ENCODE measurements around the gene POU5F1.
"Not testable (repeated sequence)": the region's sequence is repeated elsewhere in the genome, so short reads cannot be mapped to it uniquely, and the experiment has no call there.

POU5F1 gene

DNA sequence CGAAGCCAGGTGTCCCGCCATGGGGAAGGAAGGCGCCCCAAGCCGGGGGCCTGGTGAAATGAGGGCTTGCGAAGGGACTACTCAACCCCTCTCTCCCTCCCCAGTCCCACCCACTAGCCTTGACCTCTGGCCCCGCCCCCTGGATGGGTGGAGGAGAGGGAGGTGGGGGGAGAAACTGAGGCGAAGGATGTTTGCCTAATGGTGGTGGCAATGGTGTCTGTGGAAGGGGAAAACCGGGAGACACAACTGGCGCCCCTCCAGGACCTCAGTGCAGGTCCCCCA lies at the start of gene POU5F1:
Gene POU5F1 (minus strand): TSS at position 83 of the 282 bp plus-strand sequence. CDS start 62 bp downstream, at position 21.
- Mint-ChIP-seq H3K36me3 (no peaks in the 10 kb centered on the region), H3K9me3 (no peaks in the 10 kb centered on the region), H3K27me3 (no peaks in the 10 kb centered on the region), H3K27ac (no peak within 1 kb of the TSS), H3K4me3 (no peak within 1 kb of the TSS), H3K4me1 (no peaks in the 10 kb centered on the region)

DNA sequence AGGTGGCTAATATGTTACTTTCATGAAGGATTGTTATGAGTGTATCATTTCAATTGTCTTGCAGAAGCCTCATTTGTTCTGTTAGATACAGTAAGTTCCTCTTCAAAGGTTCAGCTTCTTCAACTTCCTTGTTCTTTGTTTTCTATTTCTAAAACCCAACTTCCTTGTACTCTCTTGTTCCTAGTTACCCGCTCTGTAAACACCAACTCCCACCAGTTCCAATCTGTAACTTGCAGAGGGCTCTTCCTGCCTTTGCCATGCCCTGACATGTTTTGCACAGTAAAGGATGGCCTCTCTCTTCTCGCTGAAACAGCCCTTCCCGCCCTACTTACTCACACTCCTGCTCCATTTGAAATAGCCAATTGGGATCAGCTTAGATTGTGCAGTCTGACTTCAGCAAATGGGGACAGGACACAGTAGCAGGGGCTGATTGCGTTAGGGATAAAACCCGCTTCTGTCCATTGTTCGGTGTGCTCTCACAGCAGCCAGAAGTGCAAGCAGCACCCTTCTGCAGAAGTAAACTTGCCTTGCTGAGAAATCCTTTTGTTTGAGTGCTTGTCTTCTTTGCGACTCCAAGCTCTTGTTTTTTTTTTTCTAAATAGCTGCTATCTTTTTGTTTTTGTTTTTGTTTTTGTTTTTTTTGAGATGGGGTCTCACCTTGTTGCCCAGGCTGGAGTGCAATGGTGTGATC lies 45.9 kb upstream of the POU5F1 start:
- no peak overlapping the region for H3K4me3 Mint-ChIP-seq
- H3K4me1 Mint-ChIP-seq, result peaks cover 8% of the 10 kb centered on the region
- no peaks in the 10 kb centered on the region for H3K9me3 Mint-ChIP-seq
- H3K27ac Mint-ChIP-seq, result no peak overlapping the region
- H3K36me3 Mint-ChIP-seq, result peaks cover 3% of the 10 kb centered on the region
- no peaks in the 10 kb centered on the region for H3K27me3 Mint-ChIP-seq

DNA sequence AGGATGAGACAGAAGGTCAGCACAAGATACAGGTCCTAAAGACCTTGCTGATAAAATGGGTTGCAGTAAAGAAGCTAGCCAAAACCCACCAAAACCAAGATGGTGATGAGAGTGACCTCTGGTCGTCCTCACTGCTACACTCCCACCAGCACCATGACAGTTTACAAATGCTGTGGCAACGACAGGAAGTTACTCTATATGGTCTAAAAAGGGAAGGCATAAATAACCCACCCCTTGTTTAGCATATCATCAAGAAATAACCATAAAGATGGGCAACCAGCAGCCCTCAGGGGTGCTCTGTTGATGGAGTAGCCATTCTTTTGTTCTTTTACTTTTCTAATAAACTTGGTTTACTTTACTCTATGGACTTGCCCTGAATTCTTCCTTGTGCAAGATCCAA lies 44.7 kb upstream of the POU5F1 start:
- not testable (repeated sequence) for H3K4me1 Mint-ChIP-seq, H3K4me3 Mint-ChIP-seq

DNA sequence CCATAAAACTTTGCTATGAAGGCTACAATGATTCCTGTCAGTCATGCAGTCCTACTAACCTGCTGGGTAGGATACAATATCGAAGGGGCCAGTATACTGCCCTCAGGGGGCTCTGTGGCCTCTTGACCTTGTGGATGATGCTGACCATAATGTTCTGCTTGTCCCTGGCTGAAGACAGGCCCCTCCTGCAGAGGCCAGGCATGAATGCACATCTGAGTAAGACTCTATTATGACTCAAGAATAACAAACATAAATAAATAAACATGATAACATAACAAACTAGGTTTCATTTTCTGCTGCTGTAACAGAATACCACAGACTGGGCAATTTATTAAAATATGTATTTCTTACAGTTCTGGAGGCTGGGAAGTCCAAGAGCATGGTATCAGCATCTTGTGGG lies 44.0 kb upstream of the POU5F1 start:
- Mint-ChIP-seq H3K9me3 (no peaks in the 10 kb centered on the region), H3K4me3 (no peak overlapping the region), H3K36me3 (peaks cover 3% of the 10 kb centered on the region), H3K27me3 (no peaks in the 10 kb centered on the region), H3K27ac (no peak overlapping the region), H3K4me1 (peaks cover 8% of the 10 kb centered on the region)

More for the DNA sequence above, 44.7 kb upstream of the POU5F1 start:
- H3K9me3 Mint-ChIP-seq, H3K27ac Mint-ChIP-seq, H3K36me3 Mint-ChIP-seq, H3K27me3 Mint-ChIP-seq: not testable (repeated sequence)

DNA sequence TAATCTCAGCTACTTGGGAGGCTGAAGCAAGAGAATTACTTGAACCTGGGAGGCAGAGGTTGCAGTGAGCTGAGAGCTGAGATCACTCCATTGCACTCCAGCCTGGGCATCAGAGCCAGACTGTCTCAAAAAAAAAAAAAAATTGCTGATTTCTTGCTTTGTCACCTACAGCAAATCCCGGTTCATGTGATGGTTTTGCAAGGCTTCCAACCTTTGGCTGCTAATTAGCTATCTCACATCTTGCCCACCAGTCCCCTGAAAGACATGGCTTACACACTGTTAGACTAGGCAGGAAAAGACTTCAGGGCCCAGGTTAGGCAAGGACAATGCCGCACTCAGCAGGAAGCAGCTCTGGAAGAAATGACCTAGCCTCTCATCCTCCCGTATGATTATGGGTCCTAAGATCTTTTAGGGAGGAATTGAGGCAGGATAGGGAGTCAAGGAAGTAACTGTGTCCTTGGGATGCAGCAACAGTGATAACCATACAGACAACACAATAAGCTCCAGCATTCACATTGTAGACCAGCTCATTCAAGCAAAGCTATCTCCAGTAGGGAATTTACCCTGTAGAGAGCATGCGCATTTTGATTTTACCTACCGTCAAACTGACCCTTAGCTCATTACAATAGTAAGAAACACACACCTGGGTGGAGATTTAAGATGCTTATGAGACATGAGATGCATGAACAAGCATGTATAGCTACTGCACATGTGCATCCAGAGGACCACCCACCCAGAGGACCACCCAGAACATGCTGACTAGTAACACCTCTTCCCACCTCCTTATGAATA lies 40.5 kb upstream of the POU5F1 start:
- H3K27me3 Mint-ChIP-seq, result no peaks in the 10 kb centered on the region
- H3K4me3 Mint-ChIP-seq, result no peak overlapping the region
- H3K9me3 Mint-ChIP-seq, result no peaks in the 10 kb centered on the region
- H3K27ac Mint-ChIP-seq, result no peak overlapping the region
- peaks cover 13% of the 10 kb centered on the region for H3K4me1 Mint-ChIP-seq
- H3K36me3 Mint-ChIP-seq, result peaks cover 4% of the 10 kb centered on the region

DNA sequence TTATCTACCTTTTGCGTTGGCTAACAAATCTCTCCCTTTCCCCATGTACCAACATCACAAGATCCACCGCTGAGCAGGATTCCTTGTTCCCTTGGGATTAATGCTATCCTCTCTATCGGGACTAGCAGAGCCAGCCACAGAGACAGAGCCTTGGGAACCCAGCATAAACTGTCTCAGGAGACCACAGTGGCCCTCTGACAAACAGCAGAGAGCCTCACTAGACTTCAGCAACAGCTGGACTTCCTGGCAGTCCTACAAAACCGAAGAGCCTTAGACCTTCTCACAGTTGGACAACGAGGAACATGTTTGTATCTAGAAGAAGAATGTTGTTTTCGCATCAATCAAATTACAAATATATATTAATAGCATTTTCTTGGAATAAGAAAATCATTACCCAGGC lies 39.6 kb upstream of the POU5F1 start:
- Mint-ChIP-seq H3K4me3 (no peak overlapping the region), H3K36me3 (peaks cover 4% of the 10 kb centered on the region), H3K27ac (no peak overlapping the region), H3K9me3 (no peaks in the 10 kb centered on the region), H3K27me3 (no peaks in the 10 kb centered on the region), H3K4me1 (peaks cover 18% of the 10 kb centered on the region)

DNA sequence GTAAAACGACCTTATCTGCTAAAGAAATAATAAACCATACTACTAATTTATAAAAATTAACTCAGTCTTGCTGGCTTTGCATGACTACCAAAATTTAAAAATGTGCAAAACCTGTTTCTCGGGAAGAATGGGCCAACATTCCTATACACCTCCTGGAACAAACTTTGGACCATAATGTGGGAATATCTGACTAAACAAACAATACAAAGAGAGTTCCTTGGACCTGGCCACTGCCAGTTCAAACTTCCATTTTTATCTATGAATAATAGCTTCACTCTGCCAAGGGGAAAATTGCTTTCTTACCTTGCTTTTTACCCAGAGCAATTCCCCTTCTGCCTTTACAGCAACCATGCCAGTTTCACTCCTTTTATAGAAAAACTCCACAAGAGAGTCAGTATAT lies 38.7 kb upstream of the POU5F1 start:
- H3K4me3 Mint-ChIP-seq, result no peak overlapping the region
- no peaks in the 10 kb centered on the region for H3K27me3 Mint-ChIP-seq
- peaks cover 27% of the 10 kb centered on the region for H3K4me1 Mint-ChIP-seq
- peak overlapping the region; percentile 8 for H3K27ac Mint-ChIP-seq
- H3K36me3 Mint-ChIP-seq, result peaks cover 4% of the 10 kb centered on the region
- no peaks in the 10 kb centered on the region for H3K9me3 Mint-ChIP-seq

DNA sequence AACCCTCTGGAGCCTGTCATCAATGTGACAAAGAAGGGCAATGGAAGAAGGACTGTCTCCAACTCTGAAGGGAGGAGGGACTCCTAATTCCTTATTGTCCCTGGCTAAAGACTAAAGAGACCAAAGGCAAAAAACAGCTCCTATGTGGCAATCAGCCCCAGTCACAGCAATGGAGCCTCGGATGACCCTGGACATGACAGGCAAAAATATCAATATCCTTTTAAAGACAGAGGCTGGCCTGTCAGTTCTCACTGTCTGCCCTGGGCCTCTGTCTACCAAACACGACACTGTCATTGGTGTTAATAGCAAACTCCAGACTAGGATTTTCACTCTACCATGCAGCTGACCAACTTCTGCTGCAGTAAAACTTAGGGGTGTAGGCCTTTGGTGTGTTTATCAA lies 38.0 kb upstream of the POU5F1 start:
- no peak overlapping the region for H3K4me3 Mint-ChIP-seq
- H3K36me3 Mint-ChIP-seq, result peaks cover 4% of the 10 kb centered on the region
- peak overlapping the region; percentile 27 for H3K27ac Mint-ChIP-seq
- H3K4me1 Mint-ChIP-seq, result peaks cover 33% of the 10 kb centered on the region
- H3K9me3 Mint-ChIP-seq, result no peaks in the 10 kb centered on the region
- no peaks in the 10 kb centered on the region for H3K27me3 Mint-ChIP-seq

DNA sequence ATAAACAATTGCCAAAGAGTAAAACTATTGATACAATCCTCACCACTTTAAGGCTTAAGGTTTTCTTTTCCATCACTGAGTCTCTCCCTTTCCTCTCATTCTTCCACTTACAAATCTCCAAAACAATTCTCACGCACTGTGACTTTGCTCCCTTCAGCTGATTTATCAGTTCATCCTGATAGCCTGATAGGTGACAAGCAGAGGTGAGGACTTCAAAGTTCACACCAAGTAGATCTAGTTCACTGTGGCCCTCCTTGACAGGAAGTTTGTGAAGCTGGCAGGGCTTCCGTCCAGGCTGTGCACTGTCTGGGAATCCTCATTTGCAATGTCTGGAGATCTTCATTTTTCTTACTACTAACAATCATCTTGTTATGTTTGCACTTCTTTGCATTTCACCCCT lies 35.2 kb upstream of the POU5F1 start:
- Mint-ChIP-seq H3K9me3 (no peaks in the 10 kb centered on the region), H3K27ac (peak overlapping the region; percentile 89), H3K36me3 (peaks cover 8% of the 10 kb centered on the region), H3K4me1 (peaks cover 60% of the 10 kb centered on the region), H3K27me3 (no peaks in the 10 kb centered on the region), H3K4me3 (peak overlapping the region; percentile 72)

DNA sequence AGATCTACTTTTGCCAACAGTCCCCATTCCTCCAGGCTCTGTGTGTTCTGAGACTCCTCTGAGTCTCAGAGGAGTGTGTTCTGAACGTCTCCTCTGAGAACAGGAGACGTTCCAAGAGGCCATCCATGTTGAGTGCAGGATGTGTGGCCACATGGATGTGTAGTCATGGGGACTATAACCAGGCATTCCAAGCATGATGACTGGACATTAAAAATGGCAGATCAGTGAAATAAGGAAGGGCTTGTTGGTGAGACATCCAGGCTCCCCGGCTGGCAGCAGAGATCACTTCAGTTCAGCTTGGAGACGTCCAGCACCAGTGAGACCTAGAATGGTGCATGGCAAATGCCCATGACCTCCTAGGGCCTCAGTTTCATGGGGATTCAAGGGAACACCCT lies 34.3 kb upstream of the POU5F1 start:
- H3K4me3 Mint-ChIP-seq, result peak overlapping the region; percentile 88
- H3K4me1 Mint-ChIP-seq, result peaks cover 69% of the 10 kb centered on the region
- peak overlapping the region; percentile 100 for H3K27ac Mint-ChIP-seq
- H3K27me3 Mint-ChIP-seq, result no peaks in the 10 kb centered on the region
- H3K9me3 Mint-ChIP-seq, result no peaks in the 10 kb centered on the region
- H3K36me3 Mint-ChIP-seq, result peaks cover 11% of the 10 kb centered on the region

DNA sequence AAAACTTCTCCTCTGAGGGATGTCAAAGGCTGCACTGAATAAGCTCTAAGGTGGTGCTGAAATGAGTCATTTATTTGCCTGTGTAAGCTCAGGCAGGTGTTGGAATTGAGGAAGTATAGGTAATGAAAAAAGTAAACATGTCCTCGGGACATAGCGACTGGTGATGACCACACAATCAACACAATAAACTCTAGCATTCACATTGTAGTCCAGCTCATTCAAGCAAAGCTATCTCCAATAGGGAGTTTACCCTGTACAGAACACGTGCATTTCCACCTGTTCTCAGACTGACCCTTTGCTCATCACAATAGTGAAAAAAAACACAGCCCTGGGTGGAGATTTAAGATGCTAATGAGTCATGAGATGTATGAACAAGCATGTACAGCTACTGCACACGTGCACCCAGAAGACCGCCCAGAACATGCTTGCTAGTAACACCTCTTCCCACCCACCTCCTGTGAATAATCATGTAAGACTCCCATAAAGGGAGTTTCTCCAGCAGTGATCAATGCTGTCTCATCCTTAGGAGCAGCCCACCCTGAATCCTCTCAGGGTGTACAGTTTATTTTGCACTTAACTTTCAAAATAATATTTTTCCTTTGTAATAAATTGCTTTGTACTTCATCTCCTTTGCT lies 33.0 kb upstream of the POU5F1 start:
- H3K9me3 Mint-ChIP-seq, result no peaks in the 10 kb centered on the region
- H3K4me1 Mint-ChIP-seq, result peaks cover 81% of the 10 kb centered on the region
- peak overlapping the region; percentile 100 for H3K27ac Mint-ChIP-seq
- H3K36me3 Mint-ChIP-seq, result peaks cover 11% of the 10 kb centered on the region
- H3K27me3 Mint-ChIP-seq, result no peaks in the 10 kb centered on the region
- peak overlapping the region; percentile 88 for H3K4me3 Mint-ChIP-seq

DNA sequence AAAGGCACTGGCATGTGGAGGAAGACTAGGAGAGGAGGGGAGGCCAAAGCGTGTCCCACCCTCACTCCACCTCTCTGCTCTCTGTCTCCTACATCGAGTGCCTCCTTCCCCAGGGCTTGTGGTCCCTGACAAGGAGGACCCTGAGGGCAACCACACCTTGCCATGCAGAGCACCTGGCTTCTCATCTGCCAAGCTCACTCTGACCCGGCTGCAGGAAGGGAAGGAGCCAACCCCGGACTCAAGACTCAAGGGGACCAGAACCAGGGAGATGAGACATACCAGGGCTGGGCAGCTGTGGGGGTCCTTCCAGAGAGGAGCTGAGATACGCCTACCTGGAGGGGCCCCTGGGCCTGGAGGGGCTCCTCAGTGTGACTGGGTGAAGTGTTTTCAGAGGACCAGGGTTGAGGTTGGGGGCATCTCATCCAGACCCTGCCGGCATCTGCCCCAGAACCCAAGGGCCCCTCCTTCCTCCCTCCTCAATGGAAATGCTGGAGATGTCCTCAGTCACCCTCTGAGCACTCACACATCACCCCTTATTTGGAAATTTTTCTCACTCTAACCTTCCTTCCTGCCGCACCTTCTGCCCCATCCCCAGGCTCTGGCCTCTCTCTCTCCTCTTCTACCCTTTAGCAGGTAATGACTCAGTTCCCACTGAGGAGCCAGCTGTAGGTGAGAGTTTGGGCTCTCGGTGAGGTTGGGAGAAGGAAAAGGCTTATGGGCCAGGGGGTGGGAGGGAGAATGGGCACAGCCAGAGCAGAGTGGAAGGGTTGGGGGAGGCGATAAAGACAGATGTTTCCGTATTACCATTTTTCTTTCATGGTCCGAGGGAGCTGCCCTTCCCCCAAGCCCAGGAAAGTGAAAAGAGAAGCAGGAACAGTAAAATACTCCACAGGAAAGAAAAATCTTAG lies 32.0 kb upstream of the POU5F1 start:
- Mint-ChIP-seq H3K27ac (peak overlapping the region; percentile 100), H3K27me3 (no peaks in the 10 kb centered on the region), H3K4me1 (peaks cover 78% of the 10 kb centered on the region), H3K9me3 (no peaks in the 10 kb centered on the region), H3K4me3 (peak overlapping the region; percentile 88), H3K36me3 (peaks cover 8% of the 10 kb centered on the region)

DNA sequence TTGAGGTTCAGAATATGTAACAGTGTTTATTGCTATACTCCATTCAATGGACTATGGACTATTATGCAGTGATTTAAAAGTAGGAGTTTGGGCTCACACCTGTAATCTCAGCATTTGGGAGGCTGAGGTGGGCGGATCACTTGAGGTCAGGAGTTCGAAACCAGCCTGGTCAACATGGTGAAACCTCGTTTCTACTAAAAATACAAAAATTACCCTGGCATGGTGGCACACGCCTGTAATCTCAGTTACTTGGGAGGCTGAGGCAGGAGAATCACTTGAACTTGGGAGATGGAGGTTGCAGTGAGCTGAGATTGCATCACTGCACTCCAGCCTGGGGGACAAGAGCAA lies 28.6 kb upstream of the POU5F1 start:
- not testable (repeated sequence) for H3K27me3 Mint-ChIP-seq, H3K36me3 Mint-ChIP-seq, H3K9me3 Mint-ChIP-seq
- Mint-ChIP-seq H3K27ac (peak overlapping the region; percentile 67), H3K4me3 (peak overlapping the region; percentile 88), H3K4me1 (peaks cover 81% of the 10 kb centered on the region)

DNA sequence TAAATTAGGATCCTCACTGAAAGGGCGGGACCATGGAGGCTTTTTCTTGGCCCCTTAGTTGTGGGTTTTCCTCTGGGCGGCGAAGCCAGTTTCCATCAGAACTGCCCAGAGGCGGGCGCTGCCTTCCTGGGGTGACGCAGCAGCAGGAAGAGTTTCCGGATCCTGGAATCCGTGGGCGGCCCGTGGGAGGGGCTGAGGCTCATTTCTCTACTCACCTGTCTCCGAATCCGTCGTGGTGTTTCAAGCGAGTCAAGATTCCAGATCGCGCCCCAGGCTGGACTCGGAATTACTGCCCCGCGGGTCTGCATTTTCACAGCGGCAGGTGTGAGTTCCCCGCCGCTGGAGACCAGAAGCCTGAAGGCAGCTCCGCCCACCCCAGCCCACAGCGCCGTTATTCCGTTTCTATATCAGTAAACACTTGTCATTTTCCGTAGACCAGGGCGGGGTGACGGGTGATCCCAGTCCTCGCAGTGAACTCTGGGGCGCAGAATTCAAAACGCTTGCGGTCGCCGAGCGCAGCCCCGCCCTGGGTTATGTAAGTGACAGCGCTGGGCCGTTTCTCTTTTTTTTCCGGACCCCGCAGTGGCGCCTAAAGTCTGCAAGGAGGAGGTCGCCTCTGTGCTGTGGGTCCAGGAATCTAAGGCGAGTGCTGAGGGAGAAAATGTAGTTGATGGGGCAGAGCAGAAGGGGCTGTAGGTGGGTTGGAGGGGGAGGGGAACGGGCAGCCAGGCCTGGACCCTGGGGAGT lies 27.2 kb upstream of the POU5F1 start:
- peak overlapping the region; percentile 88 for H3K4me3 Mint-ChIP-seq
- H3K4me1 Mint-ChIP-seq, result peaks cover 72% of the 10 kb centered on the region
- H3K27me3 Mint-ChIP-seq, result no peaks in the 10 kb centered on the region
- H3K36me3 Mint-ChIP-seq, result peaks cover 8% of the 10 kb centered on the region
- peak overlapping the region; percentile 87 for H3K27ac Mint-ChIP-seq
- no peaks in the 10 kb centered on the region for H3K9me3 Mint-ChIP-seq
